Activated CD8-positive, alpha-beta T cell treated with anti-CD3 and anti-CD28 coated beads for 36 hours (primary cell): ENCODE measurements around the gene SNCB. TPM values are rescaled to one million over a fixed set of nuclear protein-coding genes. Genes with fewer than 3 reads are reported as not detected.
"Not testable (repeated sequence)": the region's sequence is repeated elsewhere in the genome, so short reads cannot be mapped to it uniquely, and the experiment has no call there.

Experiments
- ATAC-seq: fragments of 200-7000 bp; cut with Tn5 transposase; one replicate; pipeline ENCODE4 v1.10.0; 2021; ENCODE audit warnings: mild to moderate bottlenecking, moderate library complexity
- CTCF ChIA-PET: fragments of 350-600 bp; sonication (Branson Sonifier 250); formaldehyde crosslinking; loops from one replicate; lab custom pipeline; 2021; ENCODE audit warnings: antibody characterized with exemption; lab: Charles Lee
- POLR2A ChIA-PET: fragments of 350-600 bp; sonication (Branson Sonifier 250); formaldehyde crosslinking; loops from one replicate; lab custom pipeline; 2021; ENCODE audit warnings: antibody characterized with exemption; lab: Charles Lee
- DNase-seq: peaks from one replicate; pipeline ENCODE4 v3.0.0-alpha.2; 2020
- H3K27ac Mint-ChIP-seq: one replicate; pipeline ENCODE4 v1.8.0; 2021; ENCODE audit warnings: mild to moderate bottlenecking, mixed read lengths
- H3K27me3 Mint-ChIP-seq: one replicate; pipeline ENCODE4 v1.8.0; 2021; ENCODE audit warnings: mixed read lengths
- H3K36me3 Mint-ChIP-seq: one replicate; pipeline ENCODE4 v1.8.0; 2021; ENCODE audit warnings: low read depth, mixed read lengths
- H3K4me1 Mint-ChIP-seq: one replicate; pipeline ENCODE4 v1.8.0; 2021; ENCODE audit warnings: low read depth, mixed read lengths
- H3K4me3 Mint-ChIP-seq: one replicate; pipeline ENCODE4 v1.8.0; 2021; ENCODE audit warnings: mild to moderate bottlenecking, moderate library complexity, mixed read lengths
- H3K9me3 Mint-ChIP-seq: one replicate; pipeline ENCODE4 v1.8.0; 2021; ENCODE audit warnings: mixed read lengths
- CTCF ChIP-seq: fragments of 200-600 bp; IDR thresholded peaks from one replicate; pipeline ENCODE4 v1.8.0; 2022; ENCODE audit warnings: antibody characterized with exemption, mild to moderate bottlenecking
- intact Hi-C: fragments of 100-400 bp; cut with micrococcal nuclease; formaldehyde crosslinking; loops from one replicate; pipeline ENCODE4 v1.10.0; 2022
- total RNA-seq, 2 experiments: library from RNA; stranded (reverse); gene quantifications; one replicate each; pipeline ENCODE4 v1.2.3, GENCODE V29; 2021

Gene SNCB
- total RNA-seq, 2 experiments from 2014 or later = 0.69 to 0.79 TPM

GRCh38 chr5:176593273-176593869, 37.0 kb downstream of the SNCB start:
- peaks cover 8% of the 10 kb centered on the region for H3K4me1 Mint-ChIP-seq
- ChIA-PET CTCF (no interaction called here), POLR2A (interaction anchor here (1.1 kb wide), 2 partner anchors 10 to 14 kb away, joined by 3 read pairs; no protein-coding TSS in a partner anchor)
- H3K36me3 Mint-ChIP-seq = no peaks in the 10 kb centered on the region
- ATAC-seq (no peak), DNase-seq (no peak)
- TF ChIP-seq CTCF = no peak
- no peak overlapping the region for H3K4me3 Mint-ChIP-seq
- H3K27me3 Mint-ChIP-seq = peaks cover 4% of the 10 kb centered on the region
- H3K9me3 Mint-ChIP-seq = no peaks in the 10 kb centered on the region
- intact Hi-C loops = no loop called here
- H3K27ac Mint-ChIP-seq = no peak overlapping the region

DNA sequence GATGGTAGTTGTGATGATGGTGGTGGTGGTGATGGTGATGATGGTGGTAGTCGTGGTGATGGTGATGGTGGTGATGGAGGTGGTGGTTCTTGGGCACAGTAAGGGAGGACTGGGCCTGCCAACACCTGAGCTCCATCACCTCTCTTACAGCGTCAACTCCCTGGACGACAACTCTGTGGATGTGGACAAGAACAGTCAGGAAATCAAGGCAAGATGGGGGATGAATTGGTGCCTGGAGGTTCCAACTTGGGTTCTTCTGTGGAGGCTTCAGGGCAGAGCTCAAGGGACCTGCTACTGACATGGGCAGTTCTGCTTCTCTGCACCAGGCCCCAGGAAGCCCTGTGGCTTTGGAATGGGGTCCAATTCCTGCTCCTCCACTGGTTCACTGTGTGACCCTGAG, 37.8 kb downstream of the SNCB start:
- ChIA-PET POLR2A (interaction anchor here (1.1 kb wide), 2 partner anchors 9 to 15 kb away, joined by 3 read pairs; no protein-coding TSS in a partner anchor), CTCF (no interaction called here)
- Mint-ChIP-seq H3K4me3 (no peak overlapping the region), H3K36me3 (no peaks in the 10 kb centered on the region), H3K4me1 (peaks cover 8% of the 10 kb centered on the region), H3K27me3 (peaks cover 3% of the 10 kb centered on the region), H3K9me3 (no peaks in the 10 kb centered on the region), H3K27ac (no peak overlapping the region)
- DNase-seq (no peak), ATAC-seq (no peak)
- TF ChIP-seq CTCF = no peak
- intact Hi-C loops = no loop called here

- H3K9me3 Mint-ChIP-seq, H3K4me3 Mint-ChIP-seq, CTCF ChIA-PET, H3K27ac Mint-ChIP-seq, intact Hi-C loops, H3K27me3 Mint-ChIP-seq, H3K36me3 Mint-ChIP-seq, ATAC-seq, DNase-seq, H3K4me1 Mint-ChIP-seq: not testable (repeated sequence)
- POLR2A ChIA-PET = interaction anchor here (1.1 kb wide), 1 partner anchor 39 kb away, joined by 3 read pairs; the partner anchor contains the start of genes EIF4E1B and SNCB
Observed at GRCh38 chr5:176591667-176592066, 38.7 kb downstream of the SNCB start.

GRCh38 chr5:176590035-176590717, 40.2 kb downstream of the SNCB start:
- Mint-ChIP-seq H3K9me3 (peaks cover 6% of the 10 kb centered on the region), H3K27ac (no peak overlapping the region), H3K36me3 (no peaks in the 10 kb centered on the region), H3K27me3 (peaks cover 3% of the 10 kb centered on the region), H3K4me3 (no peak overlapping the region), H3K4me1 (no peaks in the 10 kb centered on the region)
- intact Hi-C loops = no loop called here
- DNase-seq (no peak), ATAC-seq (no peak)
- ChIA-PET POLR2A (interaction anchor here (1.1 kb wide), 1 partner anchor 40 kb away, joined by 3 read pairs; the partner anchor contains the start of genes EIF4E1B and SNCB), CTCF (interaction anchor here (1.0 kb wide), 1 partner anchor 15 kb away, joined by 3 read pairs; no protein-coding TSS in a partner anchor)
- no peak for TF ChIP-seq CTCF

DNA sequence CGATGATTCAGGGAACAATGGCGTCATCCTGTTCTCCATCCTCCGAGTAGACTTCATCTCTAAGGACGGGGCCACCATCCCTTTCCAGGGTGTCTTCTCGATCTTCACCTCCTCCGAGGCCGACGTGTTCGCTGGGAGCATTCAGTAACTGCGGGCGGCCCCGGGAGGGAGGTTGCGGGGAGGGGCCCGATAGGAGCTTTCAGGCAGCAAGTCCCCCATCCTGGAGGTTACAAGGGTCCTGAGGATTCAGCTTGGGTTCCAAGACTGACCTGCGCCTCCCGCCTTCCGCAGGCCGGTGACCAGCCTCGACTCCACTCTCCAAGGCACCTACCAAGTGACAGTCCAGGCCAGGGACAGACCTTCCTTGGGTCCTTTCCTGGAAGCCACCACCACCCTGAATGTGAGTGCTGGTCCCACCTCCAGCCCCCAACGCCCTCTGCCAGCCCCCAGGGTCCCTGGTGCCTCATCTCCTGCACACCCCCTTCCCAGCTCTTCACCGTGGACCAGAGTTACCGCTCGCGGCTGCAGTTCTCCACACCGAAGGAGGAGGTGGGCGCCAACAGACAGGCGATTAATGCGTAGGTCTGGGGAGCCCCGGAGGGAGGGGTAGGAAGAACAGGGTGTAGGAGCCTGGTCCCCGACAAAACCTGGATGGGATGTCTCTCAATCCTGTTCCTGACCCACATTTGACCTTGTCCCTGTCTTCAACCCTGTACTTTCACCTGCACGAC, 41.1 kb downstream of the SNCB start:
- H3K27me3 Mint-ChIP-seq = peaks cover 3% of the 10 kb centered on the region
- no peak for ATAC-seq
- CTCF ChIA-PET = no interaction called here

More for the DNA sequence above, 41.1 kb downstream of the SNCB start:
- DNase-seq = no peak
- POLR2A ChIA-PET = no interaction called here
- H3K4me3 Mint-ChIP-seq = no peak overlapping the region
- peaks cover 8% of the 10 kb centered on the region for H3K9me3 Mint-ChIP-seq
- no peaks in the 10 kb centered on the region for H3K4me1 Mint-ChIP-seq
- intact Hi-C loops = no loop called here
- no peak for TF ChIP-seq CTCF
- H3K27ac Mint-ChIP-seq = no peak overlapping the region
- no peaks in the 10 kb centered on the region for H3K36me3 Mint-ChIP-seq
